ENCODE results near the gene SPI1.

- TF ChIP-seq, protein P1, sequence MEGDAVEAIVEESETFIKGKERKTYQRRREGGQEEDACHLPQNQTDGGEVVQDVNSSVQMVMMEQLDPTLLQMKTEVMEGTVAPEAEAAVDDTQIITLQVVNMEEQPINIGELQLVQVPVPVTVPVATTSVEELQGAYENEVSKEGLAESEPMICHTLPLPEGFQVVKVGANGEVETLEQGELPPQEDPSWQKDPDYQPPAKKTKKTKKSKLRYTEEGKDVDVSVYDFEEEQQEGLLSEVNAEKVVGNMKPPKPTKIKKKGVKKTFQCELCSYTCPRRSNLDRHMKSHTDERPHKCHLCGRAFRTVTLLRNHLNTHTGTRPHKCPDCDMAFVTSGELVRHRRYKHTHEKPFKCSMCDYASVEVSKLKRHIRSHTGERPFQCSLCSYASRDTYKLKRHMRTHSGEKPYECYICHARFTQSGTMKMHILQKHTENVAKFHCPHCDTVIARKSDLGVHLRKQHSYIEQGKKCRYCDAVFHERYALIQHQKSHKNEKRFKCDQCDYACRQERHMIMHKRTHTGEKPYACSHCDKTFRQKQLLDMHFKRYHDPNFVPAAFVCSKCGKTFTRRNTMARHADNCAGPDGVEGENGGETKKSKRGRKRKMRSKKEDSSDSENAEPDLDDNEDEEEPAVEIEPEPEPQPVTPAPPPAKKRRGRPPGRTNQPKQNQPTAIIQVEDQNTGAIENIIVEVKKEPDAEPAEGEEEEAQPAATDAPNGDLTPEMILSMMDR (IDR thresholded peaks at IDR 0.05), result no peak
- TF ChIP-seq, protein P2, sequence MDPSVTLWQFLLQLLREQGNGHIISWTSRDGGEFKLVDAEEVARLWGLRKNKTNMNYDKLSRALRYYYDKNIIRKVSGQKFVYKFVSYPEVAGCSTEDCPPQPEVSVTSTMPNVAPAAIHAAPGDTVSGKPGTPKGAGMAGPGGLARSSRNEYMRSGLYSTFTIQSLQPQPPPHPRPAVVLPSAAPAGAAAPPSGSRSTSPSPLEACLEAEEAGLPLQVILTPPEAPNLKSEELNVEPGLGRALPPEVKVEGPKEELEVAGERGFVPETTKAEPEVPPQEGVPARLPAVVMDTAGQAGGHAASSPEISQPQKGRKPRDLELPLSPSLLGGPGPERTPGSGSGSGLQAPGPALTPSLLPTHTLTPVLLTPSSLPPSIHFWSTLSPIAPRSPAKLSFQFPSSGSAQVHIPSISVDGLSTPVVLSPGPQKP (IDR thresholded peaks at IDR 0.05; ENCODE audit: low read depth, low read length), result no peak
- TF ChIP-seq ZNF302 (CRISPR knock-in tag; IDR thresholded peaks at IDR 0.05) (no peak), ESRRA (IDR thresholded peaks at IDR 0.05; ENCODE audit: borderline replicate concordance, low read length) (no peak), RAD21 (conservative IDR thresholded peaks at IDR 0.05 in 1 of 2, IDR thresholded peaks at IDR 0.05 in 1 of 2) (no peak), POLR2A (IDR thresholded peaks at IDR 0.05; ENCODE audit: low read length) (no peak), HDAC2 (IDR thresholded peaks at IDR 0.05) (no peak), ZFP36 (IDR thresholded peaks at IDR 0.05; ENCODE audit: borderline replicate concordance, partially characterized antibody) (no peak), RCOR1 (IDR thresholded peaks at IDR 0.05; ENCODE audit: low read depth, low read length) (no peak)
These were observed 28.7 kb downstream of the SPI1 start for GRCh38 chr11:47349521-47350095.

Measured in A549 (cell line).